ENCODE results near the gene GPR4.

GPR4 gene

GRCh38 chr19:45601524-45602374 is at the start of gene GPR4:
GPR4 (minus strand) TSS chr19:45602212; CDS start chr19:45591866, 10,346 bp downstream.
- Histone ChIP-seq H3K4me3 (ENCODE audit: low read length in 2 of 2) (peak within 1 kb of the TSS in 1 of 2 donors; percentile 63), H3K27me3 (ENCODE audit: control insufficient read depth in 1 of 2, insufficient read depth in 2 of 2, low read length in 2 of 2) (peaks cover 49 to 57% of the 10 kb centered on the region in 2 donors), H3K27ac (ENCODE audit: low read length) (peak within 1 kb of the TSS; percentile 18), H3K36me3 (ENCODE audit: control insufficient read depth in 2 of 2, insufficient read depth in 2 of 2, low read length in 2 of 2) (no peaks in the 10 kb centered on the region), H3K9ac (ENCODE audit: low read length in 2 of 2) (peak within 1 kb of the TSS in 1 of 2 donors; percentile 29), H3K4me1 (ENCODE audit: control insufficient read depth, insufficient read depth, low read length) (peaks cover 6% of the 10 kb centered on the region), H3K9me3 (ENCODE audit: control insufficient read depth in 2 of 2, low read length in 2 of 2) (no peaks in the 10 kb centered on the region)

GRCh38 chr19:45650722-45651121 is 48.7 kb upstream of the GPR4 start:
- Histone ChIP-seq H3K9me3 (ENCODE audit: control insufficient read depth in 2 of 2, low read length in 2 of 2) (no peaks in the 10 kb centered on the region), H3K27ac (ENCODE audit: low read length) (no peak overlapping the region), H3K4me3 (ENCODE audit: low read length in 2 of 2) (no peak overlapping the region), H3K4me1 (ENCODE audit: control insufficient read depth, insufficient read depth, low read length) (peaks cover 4% of the 10 kb centered on the region), H3K27me3 (ENCODE audit: control insufficient read depth in 1 of 2, insufficient read depth in 2 of 2, low read length in 2 of 2) (peaks cover 7 to 11% of the 10 kb centered on the region in 2 donors), H3K36me3 (ENCODE audit: control insufficient read depth in 2 of 2, insufficient read depth in 2 of 2, low read length in 2 of 2) (no peaks in the 10 kb centered on the region), H3K9ac (ENCODE audit: low read length in 2 of 2) (no peak overlapping the region)

- Histone ChIP-seq H3K27me3 (ENCODE audit: control insufficient read depth in 1 of 2, insufficient read depth in 2 of 2, low read length in 2 of 2) (peaks cover 25 to 50% of the 10 kb centered on the region in 2 donors), H3K4me3 (ENCODE audit: low read length in 2 of 2) (peak overlapping the region in 1 of 2 donors; percentile 4), H3K27ac (ENCODE audit: low read length) (no peak overlapping the region), H3K4me1 (ENCODE audit: control insufficient read depth, insufficient read depth, low read length) (peaks cover 26% of the 10 kb centered on the region), H3K9me3 (ENCODE audit: control insufficient read depth in 2 of 2, low read length in 2 of 2) (no peaks in the 10 kb centered on the region), H3K36me3 (ENCODE audit: control insufficient read depth in 2 of 2, insufficient read depth in 2 of 2, low read length in 2 of 2) (no peaks in the 10 kb centered on the region), H3K9ac (ENCODE audit: low read length in 2 of 2) (no peak overlapping the region)
Observed at GRCh38 chr19:45646345-45646698, 44.3 kb upstream of the GPR4 start.

GRCh38 chr19:45645631-45646344 is 43.8 kb upstream of the GPR4 start:
- H3K27me3 ChIP-seq (ENCODE audit: control insufficient read depth in 1 of 2, insufficient read depth in 2 of 2, low read length in 2 of 2): peaks cover 29 to 54% of the 10 kb centered on the region in 2 donors
- H3K36me3 ChIP-seq (ENCODE audit: control insufficient read depth in 2 of 2, insufficient read depth in 2 of 2, low read length in 2 of 2): no peaks in the 10 kb centered on the region
- no peak overlapping the region for H3K27ac ChIP-seq (ENCODE audit: low read length)
- peak overlapping the region; percentile 4 to 62 for H3K4me3 ChIP-seq (ENCODE audit: low read length in 2 of 2)
- no peak overlapping the region for H3K9ac ChIP-seq (ENCODE audit: low read length in 2 of 2)
- peaks cover 29% of the 10 kb centered on the region for H3K4me1 ChIP-seq (ENCODE audit: control insufficient read depth, insufficient read depth, low read length)
- H3K9me3 ChIP-seq (ENCODE audit: control insufficient read depth in 2 of 2, low read length in 2 of 2): no peaks in the 10 kb centered on the region

GRCh38 chr19:45645068-45645630 is 43.1 kb upstream of the GPR4 start:
- H3K4me1 ChIP-seq (ENCODE audit: control insufficient read depth, insufficient read depth, low read length): peaks cover 29% of the 10 kb centered on the region
- peak overlapping the region in 1 of 2 donors; percentile 62 for H3K4me3 ChIP-seq (ENCODE audit: low read length in 2 of 2)
- H3K27ac ChIP-seq (ENCODE audit: low read length): no peak overlapping the region
- H3K36me3 ChIP-seq (ENCODE audit: control insufficient read depth in 2 of 2, insufficient read depth in 2 of 2, low read length in 2 of 2): no peaks in the 10 kb centered on the region
- H3K9me3 ChIP-seq (ENCODE audit: control insufficient read depth in 2 of 2, low read length in 2 of 2): no peaks in the 10 kb centered on the region
- H3K9ac ChIP-seq (ENCODE audit: low read length in 2 of 2): no peak overlapping the region
- H3K27me3 ChIP-seq (ENCODE audit: control insufficient read depth in 1 of 2, insufficient read depth in 2 of 2, low read length in 2 of 2): peaks cover 30 to 55% of the 10 kb centered on the region in 2 donors

- H3K4me3 ChIP-seq (ENCODE audit: low read length in 2 of 2): no peak overlapping the region
- no peaks in the 10 kb centered on the region for H3K36me3 ChIP-seq (ENCODE audit: control insufficient read depth in 2 of 2, insufficient read depth in 2 of 2, low read length in 2 of 2)
- peaks cover 31% of the 10 kb centered on the region for H3K4me1 ChIP-seq (ENCODE audit: control insufficient read depth, insufficient read depth, low read length)
- H3K27me3 ChIP-seq (ENCODE audit: control insufficient read depth in 1 of 2, insufficient read depth in 2 of 2, low read length in 2 of 2): peaks cover 31 to 55% of the 10 kb centered on the region in 2 donors
- no peak overlapping the region for H3K27ac ChIP-seq (ENCODE audit: low read length)
- no peaks in the 10 kb centered on the region for H3K9me3 ChIP-seq (ENCODE audit: control insufficient read depth in 2 of 2, low read length in 2 of 2)
- H3K9ac ChIP-seq (ENCODE audit: low read length in 2 of 2): no peak overlapping the region
Observed at GRCh38 chr19:45643927-45644771, 42.1 kb upstream of the GPR4 start.

- peaks cover 31 to 60% of the 10 kb centered on the region in 2 donors for H3K27me3 ChIP-seq (ENCODE audit: control insufficient read depth in 1 of 2, insufficient read depth in 2 of 2, low read length in 2 of 2)
- H3K4me3 ChIP-seq (ENCODE audit: low read length in 2 of 2): peak overlapping the region in 1 of 2 donors; percentile 35
- H3K27ac ChIP-seq (ENCODE audit: low read length): no peak overlapping the region
- H3K9ac ChIP-seq (ENCODE audit: low read length in 2 of 2): no peak overlapping the region
- H3K4me1 ChIP-seq (ENCODE audit: control insufficient read depth, insufficient read depth, low read length): peaks cover 37% of the 10 kb centered on the region
- no peaks in the 10 kb centered on the region for H3K36me3 ChIP-seq (ENCODE audit: control insufficient read depth in 2 of 2, insufficient read depth in 2 of 2, low read length in 2 of 2)
- H3K9me3 ChIP-seq (ENCODE audit: control insufficient read depth in 2 of 2, low read length in 2 of 2): no peaks in the 10 kb centered on the region
Observed at GRCh38 chr19:45643024-45643926, 41.3 kb upstream of the GPR4 start.

GRCh38 chr19:45641274-45642105 is 39.5 kb upstream of the GPR4 start:
- peak overlapping the region; percentile 38 to 60 for H3K4me3 ChIP-seq (ENCODE audit: low read length in 2 of 2)
- peaks cover 37% of the 10 kb centered on the region for H3K4me1 ChIP-seq (ENCODE audit: control insufficient read depth, insufficient read depth, low read length)
- H3K27ac ChIP-seq (ENCODE audit: low read length): no peak overlapping the region
- no peak overlapping the region for H3K9ac ChIP-seq (ENCODE audit: low read length in 2 of 2)
- H3K27me3 ChIP-seq (ENCODE audit: control insufficient read depth in 1 of 2, insufficient read depth in 2 of 2, low read length in 2 of 2): peaks cover 31 to 58% of the 10 kb centered on the region in 2 donors
- H3K36me3 ChIP-seq (ENCODE audit: control insufficient read depth in 2 of 2, insufficient read depth in 2 of 2, low read length in 2 of 2): no peaks in the 10 kb centered on the region
- H3K9me3 ChIP-seq (ENCODE audit: control insufficient read depth in 2 of 2, low read length in 2 of 2): no peaks in the 10 kb centered on the region

- Histone ChIP-seq H3K9me3 (ENCODE audit: control insufficient read depth in 2 of 2, low read length in 2 of 2) (no peaks in the 10 kb centered on the region), H3K4me3 (ENCODE audit: low read length in 2 of 2) (peak overlapping the region in 1 of 2 donors; percentile 60), H3K9ac (ENCODE audit: low read length in 2 of 2) (no peak overlapping the region), H3K36me3 (ENCODE audit: control insufficient read depth in 2 of 2, insufficient read depth in 2 of 2, low read length in 2 of 2) (no peaks in the 10 kb centered on the region), H3K27ac (ENCODE audit: low read length) (no peak overlapping the region), H3K4me1 (ENCODE audit: control insufficient read depth, insufficient read depth, low read length) (peaks cover 33% of the 10 kb centered on the region), H3K27me3 (ENCODE audit: control insufficient read depth in 1 of 2, insufficient read depth in 2 of 2, low read length in 2 of 2) (peaks cover 24 to 53% of the 10 kb centered on the region in 2 donors)
Observed at GRCh38 chr19:45640849-45641273, 38.8 kb upstream of the GPR4 start.
